ENCODE measurements around the gene NUDT4B.
"Not testable (repeated sequence)": the region's sequence is repeated elsewhere in the genome, so short reads cannot be mapped to it uniquely, and the experiment has no call there.

The NUDT4B gene

DNA sequence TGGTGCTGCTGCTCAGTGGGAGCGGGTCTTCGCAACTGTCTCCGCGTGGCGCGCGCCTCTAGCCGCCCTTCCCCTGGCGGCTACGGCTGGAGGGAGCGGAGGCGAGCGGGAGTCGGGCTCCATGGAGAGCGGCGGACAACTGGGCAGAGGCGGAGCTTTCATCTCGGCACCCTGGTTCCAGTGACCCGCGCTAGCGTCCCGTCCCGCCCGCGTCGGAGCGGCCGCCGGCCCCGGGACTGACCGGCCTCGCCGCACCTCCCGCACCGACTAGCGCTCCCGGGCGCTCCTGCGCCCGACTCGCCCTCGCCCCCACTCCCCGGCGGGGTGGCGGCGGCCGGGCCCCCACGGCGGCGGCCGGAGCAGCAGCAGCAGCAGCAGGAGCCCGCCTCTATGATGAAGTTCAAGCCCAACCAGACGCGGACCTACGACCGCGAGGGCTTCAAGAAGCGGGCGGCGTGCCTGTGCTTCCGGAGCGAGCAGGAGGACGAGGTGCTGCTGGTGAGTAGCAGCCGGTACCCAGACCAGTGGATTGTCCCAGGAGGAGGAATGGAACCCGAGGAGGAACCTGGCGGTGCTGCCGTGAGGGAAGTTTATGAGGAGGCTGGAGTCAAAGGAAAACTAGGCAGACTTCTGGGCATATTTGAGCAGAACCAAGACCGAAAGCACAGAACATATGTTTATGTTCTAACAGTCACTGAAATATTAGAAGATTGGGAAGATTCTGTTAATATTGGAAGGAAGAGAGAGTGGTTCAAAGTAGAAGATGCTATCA is at the start of gene NUDT4B:
Gene NUDT4B, plus strand, starts transcription at position 212 of the 772 bp plus-strand sequence. Its CDS starts 179 bp downstream, at position 391.
- DNase-seq; in situ Hi-C loops (cut with MboI; ENCODE audit: low pct_unique_long_range_greater_than_20kb, low sequenced_read_pairs): not testable (repeated sequence)

DNA sequence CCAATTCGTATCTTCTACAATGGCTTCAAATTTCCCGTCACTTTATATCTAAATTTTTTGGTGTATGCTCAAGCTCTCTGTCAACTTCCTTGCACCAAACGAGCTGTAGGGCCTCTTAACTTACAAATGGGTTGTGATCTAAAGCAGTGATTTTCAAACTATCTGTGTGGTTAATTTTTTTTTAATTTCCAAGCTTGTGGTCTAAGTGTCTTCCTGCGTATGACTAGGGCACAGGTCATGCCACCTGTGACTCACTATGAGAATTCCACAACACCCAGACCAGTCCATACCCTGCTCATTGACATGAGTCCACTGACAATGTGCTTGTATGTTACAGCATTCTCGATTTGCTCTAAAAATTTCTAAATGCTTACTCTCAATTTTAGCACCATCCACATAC is 49.2 kb upstream of the NUDT4B start:
- DNase-seq; in situ Hi-C loops (cut with MboI; ENCODE audit: low pct_unique_long_range_greater_than_20kb, low sequenced_read_pairs): not testable (repeated sequence)

- in situ Hi-C loops (cut with MboI; ENCODE audit: low pct_unique_long_range_greater_than_20kb, low sequenced_read_pairs): not testable (repeated sequence)
These were observed 46.3 kb upstream of the NUDT4B start for GRCh38 chr1:148702242-148702641.

GRCh38 chr1:148703973-148704591 is 44.5 kb upstream of the NUDT4B start:
- DNase-seq; in situ Hi-C loops (cut with MboI; ENCODE audit: low pct_unique_long_range_greater_than_20kb, low sequenced_read_pairs): not testable (repeated sequence)

More at GRCh38 chr1:148702242-148702641, 46.3 kb upstream of the NUDT4B start:
- DNase-seq: not testable (repeated sequence)

DNA sequence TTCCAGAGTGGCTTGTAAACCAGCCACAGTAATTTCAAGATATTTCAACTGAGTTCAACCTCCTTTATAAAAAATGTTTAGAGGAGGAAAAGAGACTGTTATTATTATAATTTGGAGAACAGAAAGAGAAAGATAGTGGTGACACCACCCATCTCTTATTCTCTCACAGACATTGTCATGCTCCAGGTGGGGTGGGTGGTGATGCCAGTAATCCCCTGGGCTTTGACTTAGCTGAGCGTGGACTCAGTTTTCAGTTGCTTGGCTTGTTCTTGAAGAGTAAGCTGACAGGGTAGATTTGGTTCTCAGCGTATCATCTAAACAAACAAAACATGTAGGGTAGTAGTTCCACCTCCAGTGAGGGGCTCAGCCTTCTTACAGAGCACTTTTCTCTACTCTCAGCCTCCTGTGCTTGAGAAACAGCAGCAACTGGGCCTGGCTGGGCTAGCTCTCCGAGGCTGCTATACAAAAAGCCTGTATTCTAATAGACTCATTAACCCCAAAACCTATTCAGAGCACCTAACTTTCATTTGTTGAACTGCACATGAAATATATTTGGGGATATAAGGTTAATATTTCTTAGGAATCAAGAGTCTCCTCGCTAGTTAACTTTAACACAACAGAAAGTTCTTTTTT is 43.1 kb upstream of the NUDT4B start:
- DNase-seq; in situ Hi-C loops (cut with MboI; ENCODE audit: low pct_unique_long_range_greater_than_20kb, low sequenced_read_pairs): not testable (repeated sequence)

DNA sequence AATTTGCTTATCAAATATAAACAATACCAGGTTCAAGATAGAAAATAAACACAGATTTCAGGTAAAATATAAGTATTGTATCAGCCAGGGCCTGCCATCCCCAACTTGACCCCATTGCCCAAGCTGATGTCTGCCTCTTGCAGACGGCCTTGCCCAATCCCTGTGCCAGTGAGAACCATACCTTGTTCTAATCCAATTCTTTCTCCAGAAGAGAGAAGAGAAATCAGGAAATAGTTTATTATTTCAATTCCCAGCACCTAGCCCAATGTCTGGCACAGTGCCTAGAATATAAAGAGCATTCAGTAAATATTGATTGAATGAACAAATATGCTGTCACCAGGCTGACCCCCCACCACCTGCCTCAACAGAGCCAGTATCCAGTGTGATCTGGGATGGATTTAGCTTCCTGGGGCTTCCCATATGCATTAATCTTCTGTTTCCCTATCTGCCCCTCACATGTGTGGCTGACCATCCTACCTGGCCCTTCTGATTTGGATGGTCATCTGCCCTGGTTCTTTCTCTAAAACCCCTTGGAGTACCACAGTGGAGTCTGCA is 39.7 kb upstream of the NUDT4B start:
- in situ Hi-C loops (cut with MboI; ENCODE audit: low pct_unique_long_range_greater_than_20kb, low sequenced_read_pairs); DNase-seq: not testable (repeated sequence)

GRCh38 chr1:148710772-148711523 is 37.6 kb upstream of the NUDT4B start:
- DNase-seq; in situ Hi-C loops (cut with MboI; ENCODE audit: low pct_unique_long_range_greater_than_20kb, low sequenced_read_pairs): not testable (repeated sequence)

GRCh38 chr1:148712353-148712752 is 36.2 kb upstream of the NUDT4B start:
- DNase-seq; in situ Hi-C loops (cut with MboI; ENCODE audit: low pct_unique_long_range_greater_than_20kb, low sequenced_read_pairs): not testable (repeated sequence)

DNA sequence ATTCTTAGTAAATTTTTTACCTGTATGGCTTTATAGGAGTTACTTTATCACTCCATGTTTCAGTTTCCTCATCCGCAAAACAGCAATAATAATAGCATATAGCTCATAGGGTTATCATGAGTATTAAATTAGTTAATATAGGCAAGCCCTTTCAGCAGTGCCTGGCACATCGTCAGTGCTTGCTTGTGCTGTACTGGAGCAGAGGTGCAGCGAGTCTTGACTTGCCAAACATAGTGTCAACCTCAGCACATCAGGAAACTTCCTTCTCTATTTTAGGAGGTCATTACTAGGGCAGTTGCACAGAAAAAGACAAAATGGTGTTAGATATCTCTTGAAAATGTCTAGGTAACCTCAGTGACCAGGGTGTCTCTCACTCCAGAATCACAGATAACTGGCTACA is 33.1 kb upstream of the NUDT4B start:
- in situ Hi-C loops (cut with MboI; ENCODE audit: low pct_unique_long_range_greater_than_20kb, low sequenced_read_pairs); DNase-seq: not testable (repeated sequence)

DNA sequence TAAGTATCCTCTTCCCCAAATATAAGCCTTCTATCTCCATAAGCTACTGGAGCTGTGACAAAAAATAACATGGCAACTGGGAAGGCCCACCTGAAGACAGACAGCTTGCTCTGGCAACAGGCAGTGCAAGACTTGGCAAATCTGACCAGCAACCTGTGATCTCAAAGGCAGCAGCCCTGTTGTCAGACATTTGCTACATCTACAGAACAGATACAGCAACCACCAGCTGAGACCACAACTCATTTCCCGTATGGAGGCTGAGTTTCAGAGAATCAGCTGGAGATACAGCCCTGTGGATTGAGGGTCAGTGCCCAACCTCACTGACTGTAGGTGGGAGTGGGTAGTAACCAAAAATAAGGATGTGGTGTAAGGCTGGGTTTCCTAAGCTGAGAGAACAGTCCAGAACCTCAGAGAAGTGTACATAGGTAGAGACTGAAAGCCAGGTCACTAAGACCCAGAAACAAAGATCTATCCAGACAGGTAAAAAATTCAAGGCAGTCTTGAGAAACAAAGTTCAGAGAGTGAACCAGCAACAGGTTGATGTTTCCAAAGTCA is 31.5 kb upstream of the NUDT4B start:
- in situ Hi-C loops (cut with MboI; ENCODE audit: low pct_unique_long_range_greater_than_20kb, low sequenced_read_pairs); DNase-seq: not testable (repeated sequence)

GRCh38 chr1:148720918-148721317 is 27.7 kb upstream of the NUDT4B start:
- DNase-seq; in situ Hi-C loops (cut with MboI; ENCODE audit: low pct_unique_long_range_greater_than_20kb, low sequenced_read_pairs): not testable (repeated sequence)

GRCh38 chr1:148722758-148723157 is 25.8 kb upstream of the NUDT4B start:
- DNase-seq; in situ Hi-C loops (cut with MboI; ENCODE audit: low pct_unique_long_range_greater_than_20kb, low sequenced_read_pairs): not testable (repeated sequence)

- in situ Hi-C loops (cut with MboI; ENCODE audit: low pct_unique_long_range_greater_than_20kb, low sequenced_read_pairs): not testable (repeated sequence)
These were observed 25.1 kb upstream of the NUDT4B start for GRCh38 chr1:148723515-148723914.

DNA sequence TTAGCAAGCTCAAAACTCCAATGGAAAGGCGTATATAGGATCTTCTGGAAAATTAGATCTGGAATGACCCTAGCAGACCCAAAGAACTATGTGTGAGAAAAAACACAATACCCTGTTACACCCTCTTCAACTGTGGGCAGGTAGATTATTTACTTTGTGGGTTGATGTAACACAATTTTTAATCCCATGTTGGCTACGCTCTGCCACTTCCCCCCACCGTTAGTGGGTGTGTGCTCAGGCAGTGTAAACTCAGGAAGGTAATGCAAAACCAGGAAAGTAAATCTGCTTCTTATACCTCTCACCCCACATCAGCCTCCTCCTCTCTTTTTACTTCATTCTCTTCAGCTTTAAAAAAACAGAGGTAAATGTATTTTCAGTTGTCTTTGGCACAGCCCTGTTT is 23.7 kb upstream of the NUDT4B start:
- in situ Hi-C loops (cut with MboI; ENCODE audit: low pct_unique_long_range_greater_than_20kb, low sequenced_read_pairs); DNase-seq: not testable (repeated sequence)

More at GRCh38 chr1:148723515-148723914, 25.1 kb upstream of the NUDT4B start:
- DNase-seq: not testable (repeated sequence)

DNA sequence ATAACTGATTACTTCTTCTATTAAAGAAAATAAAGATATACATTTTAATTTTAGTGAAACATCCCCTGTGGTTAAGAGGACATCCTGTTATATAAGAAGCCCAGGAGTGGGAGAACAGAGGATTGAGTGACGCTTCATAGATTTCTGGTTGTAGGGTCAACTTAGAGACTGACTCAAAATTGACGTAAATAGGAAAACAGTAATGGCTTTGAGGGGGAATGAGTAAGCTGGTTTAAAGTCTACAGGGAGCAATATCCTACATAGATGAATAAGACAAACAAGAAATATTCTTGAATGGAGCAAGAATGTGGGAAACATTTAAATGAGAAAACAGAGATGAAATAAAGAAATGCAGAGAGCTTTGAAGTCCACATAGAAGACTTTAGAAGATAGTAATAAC is 20.7 kb upstream of the NUDT4B start:
- in situ Hi-C loops (cut with MboI; ENCODE audit: low pct_unique_long_range_greater_than_20kb, low sequenced_read_pairs); DNase-seq: not testable (repeated sequence)

- DNase-seq; in situ Hi-C loops (cut with MboI; ENCODE audit: low pct_unique_long_range_greater_than_20kb, low sequenced_read_pairs): not testable (repeated sequence)
These were observed 19.4 kb upstream of the NUDT4B start for GRCh38 chr1:148729128-148729527.

DNA sequence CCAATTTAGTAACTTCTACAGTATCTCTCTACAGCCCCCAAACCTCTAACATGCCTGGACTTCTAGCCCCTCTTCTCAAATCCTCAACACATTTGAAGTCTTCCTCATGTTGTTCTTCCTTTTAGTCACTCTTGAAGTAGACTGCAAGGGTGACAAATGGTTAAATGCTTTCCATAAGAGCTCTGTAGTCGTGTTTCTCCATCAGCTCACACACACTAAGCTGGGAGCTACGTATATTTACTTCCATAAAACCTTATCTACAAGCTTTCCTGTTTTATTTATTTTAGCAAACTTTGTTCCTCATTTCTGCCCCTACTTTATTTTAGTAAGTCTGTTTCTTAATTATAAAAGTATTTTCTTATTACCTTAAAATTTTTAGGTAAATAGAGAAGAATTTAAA is 19.0 kb upstream of the NUDT4B start:
- in situ Hi-C loops (cut with MboI; ENCODE audit: low pct_unique_long_range_greater_than_20kb, low sequenced_read_pairs): not testable (repeated sequence)

DNA sequence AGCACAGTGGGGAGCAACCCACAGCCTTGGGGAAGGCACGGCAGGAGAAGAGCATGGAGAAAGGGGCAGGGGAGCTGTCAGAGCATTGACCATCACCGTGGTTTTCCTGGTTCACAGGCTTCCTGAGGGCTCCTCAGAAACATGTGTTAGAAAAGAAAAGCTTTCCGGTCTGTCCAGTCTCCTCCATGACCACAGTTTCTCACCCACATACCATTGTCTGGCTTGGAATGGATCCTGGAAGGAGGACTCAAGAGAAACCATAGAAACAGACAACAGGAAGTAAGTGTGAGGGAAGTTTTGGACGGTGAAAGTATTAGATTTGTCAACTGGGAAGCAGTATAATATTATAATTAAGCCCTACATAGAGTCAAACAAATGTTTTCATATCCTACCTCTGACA is 16.3 kb upstream of the NUDT4B start:
- in situ Hi-C loops (cut with MboI; ENCODE audit: low pct_unique_long_range_greater_than_20kb, low sequenced_read_pairs); DNase-seq: not testable (repeated sequence)

More for the DNA sequence above, 19.0 kb upstream of the NUDT4B start:
- DNase-seq: not testable (repeated sequence)
